GM21447 (cell line): ENCODE measurements around the gene NUDT1.

Experiments used
- ATAC-seq: cut with Tn5 transposase; IDR thresholded peaks from one replicate; pipeline ENCODE4 v1.9.1; 2021; ENCODE audit not compliant: unreplicated experiment

The NUDT1 gene

DNA sequence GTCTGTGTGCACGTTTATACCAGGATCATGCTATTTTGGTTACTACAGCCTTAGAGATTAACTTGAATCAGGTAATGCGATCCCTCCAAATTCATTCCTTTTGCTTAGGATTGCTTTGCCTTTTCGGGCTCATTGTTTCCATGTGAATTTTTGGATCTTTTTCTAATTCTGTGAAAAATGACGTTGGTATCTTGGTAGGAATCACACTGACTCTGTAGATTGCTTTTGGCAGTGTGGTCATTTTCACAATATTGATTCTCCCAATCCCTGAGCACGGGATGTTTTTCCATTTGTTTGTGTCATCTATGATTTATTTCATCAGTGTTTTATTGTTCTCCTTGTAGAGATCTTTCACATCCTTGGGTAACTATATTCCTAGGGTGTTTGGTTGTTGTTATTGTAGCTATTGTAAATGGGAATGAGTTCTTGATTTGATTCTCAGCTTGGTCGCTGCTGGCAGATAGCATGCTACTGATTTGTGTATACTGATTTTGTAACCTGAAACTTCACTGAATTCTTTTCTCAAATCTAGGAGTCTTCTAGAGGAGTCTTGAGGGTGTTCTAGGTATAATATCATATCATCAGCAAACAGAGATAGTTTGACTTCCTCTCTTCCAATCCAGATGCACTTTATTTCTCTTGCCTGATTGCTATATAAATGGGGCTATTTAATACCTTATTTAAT lies 54.1 kb downstream of the NUDT1 start:
- ATAC-seq, result no peak

DNA sequence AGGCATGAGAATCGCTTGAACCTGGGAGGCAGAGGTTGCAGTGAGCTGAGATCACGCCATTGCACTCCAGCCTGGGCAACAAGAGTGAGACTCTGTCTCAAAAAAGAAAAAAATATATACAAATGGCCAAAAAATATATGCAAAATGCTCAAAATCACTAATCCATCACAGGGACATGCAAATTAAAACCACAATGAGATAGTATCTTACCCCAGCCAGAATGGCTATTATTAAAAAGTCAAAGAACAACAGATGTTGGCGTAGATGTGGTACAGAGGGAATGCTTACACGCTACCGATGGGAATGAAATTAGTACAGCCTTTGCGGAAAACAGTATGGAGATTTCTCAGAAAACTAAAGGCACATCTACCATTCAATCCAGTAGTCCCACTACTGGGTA lies 54.8 kb downstream of the NUDT1 start:
- ATAC-seq, result no peak

DNA sequence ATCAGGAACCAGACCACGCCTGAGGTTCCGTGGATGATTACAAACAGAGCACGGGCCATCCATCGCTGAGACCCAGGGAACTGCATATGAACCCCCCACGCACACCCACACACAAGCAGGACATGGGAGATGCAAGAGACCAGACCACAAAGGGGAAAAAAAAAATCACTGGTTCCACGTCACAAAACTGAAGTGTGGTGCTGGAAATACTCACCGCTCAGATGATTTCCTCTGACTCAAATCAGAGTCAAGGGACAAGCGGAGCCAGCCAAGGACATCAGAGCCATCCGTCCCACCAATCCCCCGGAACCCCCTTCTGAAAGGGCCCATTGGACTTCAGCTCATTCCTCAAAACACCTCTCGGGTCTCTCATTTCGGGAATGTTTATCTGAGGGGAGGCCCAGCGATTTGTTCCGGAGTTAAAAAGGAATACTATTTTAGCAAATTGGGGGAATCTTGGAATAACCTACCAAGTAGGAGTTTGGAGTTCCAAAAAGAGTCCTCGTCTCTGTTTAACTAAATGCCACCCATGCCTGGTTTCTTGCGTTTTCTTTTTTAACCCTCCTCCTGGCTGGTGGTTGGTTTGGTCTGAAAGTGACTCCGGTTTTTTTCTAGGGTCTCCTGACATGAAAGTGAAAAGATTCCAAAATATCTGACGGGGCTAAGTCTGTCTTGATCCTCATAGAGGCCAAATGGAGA lies 57.3 kb downstream of the NUDT1 start:
- ATAC-seq, result peak; percentile 52

DNA sequence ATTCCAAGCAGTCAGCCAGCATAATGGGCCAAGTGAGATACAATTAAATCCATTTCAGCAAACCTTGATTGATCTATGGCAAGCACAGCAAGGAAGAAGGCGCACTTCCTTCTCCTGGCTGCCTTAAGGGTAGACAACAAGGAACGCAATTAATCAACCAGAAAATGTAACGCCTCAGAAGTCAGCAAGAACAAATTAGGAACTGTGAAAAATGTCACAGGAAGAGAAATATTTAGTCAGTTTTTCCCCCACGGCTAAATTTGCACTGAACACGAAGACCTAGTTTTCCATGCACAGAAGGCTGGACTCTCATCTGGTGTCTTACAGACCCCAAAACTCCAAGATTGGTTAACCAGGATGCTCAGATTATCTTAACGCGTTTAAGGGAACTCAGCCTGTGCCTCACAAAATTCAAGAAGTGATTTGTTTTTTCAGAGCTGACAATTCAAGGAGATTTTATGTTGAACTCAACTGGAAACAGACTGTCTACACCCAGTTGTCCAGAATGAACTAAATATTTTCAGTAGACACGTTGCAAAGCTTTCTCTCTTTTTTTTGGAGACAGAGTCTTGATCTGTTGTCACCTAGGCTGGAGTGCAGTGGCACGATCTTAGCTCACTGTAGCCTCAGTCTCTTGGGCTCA lies 58.0 kb downstream of the NUDT1 start:
- ATAC-seq, result no peak
